Suprapubic skin (tissue), 4 donors: ENCODE data around the gene ABCA8. TPM values are rescaled to one million over a fixed set of nuclear protein-coding genes. Genes with fewer than 3 reads are reported as not detected.
A peak's percentile ranks its signal among the peaks of the same experiment; 100 is the strongest.
"Not testable (repeated sequence)": the region's sequence is repeated elsewhere in the genome, so short reads cannot be mapped to it uniquely, and the experiment has no call there.

Experiments
- DNase-seq, 2 donors: peaks; one replicate each; pipeline ENCODE4 v3.0.0-alpha.2; 2019; ENCODE audit warnings: low spot score in 2 of 2
- H3K27ac ChIP-seq: fragments of 200-600 bp; sonication (generic); one replicate; pipeline ENCODE4 v1.5.1; 2019
- H3K27me3 ChIP-seq: fragments of 200-600 bp; sonication (generic); one replicate; pipeline ENCODE4 v1.5.1; 2019
- H3K36me3 ChIP-seq: fragments of 200-600 bp; sonication (generic); one replicate; pipeline ENCODE4 v1.5.1; 2019
- H3K4me1 ChIP-seq: fragments of 200-600 bp; sonication (generic); one replicate; pipeline ENCODE4 v1.5.1; 2019
- H3K4me3 ChIP-seq: fragments of 200-600 bp; sonication (generic); one replicate; pipeline ENCODE4 v1.5.1; 2019; ENCODE audit warnings: mild to moderate bottlenecking
- H3K9me3 ChIP-seq: fragments of 200-600 bp; sonication (generic); one replicate; pipeline ENCODE4 v1.5.1; 2019
- EP300 ChIP-seq: sonication (generic); formaldehyde crosslinking; IDR thresholded peaks from one replicate; pipeline ENCODE4 v1.6.1; 2017; ENCODE audit warnings: antibody characterized with exemption
- POLR2A ChIP-seq, 2 donors: fragments of 450-650 bp; IDR thresholded peaks; one replicate each; pipeline ENCODE4 v1.6.1; 2017; ENCODE audit warnings: antibody characterized with exemption in 2 of 2, mild to moderate bottlenecking in 2 of 2, moderate library complexity in 2 of 2
- POLR2AphosphoS5 ChIP-seq, 3 donors: sonication (generic); formaldehyde crosslinking; IDR thresholded peaks; one replicate each; pipeline ENCODE4 v1.6.1; 2017; ENCODE audit warnings: antibody characterized with exemption in 3 of 3
- WGBS: methylation state at CpG from one replicate; pipeline ENCODE4 v1.1.5; 2018; 5-methylcytosine and 5-hydroxymethylcytosine counted together
- total RNA-seq, 4 donors: library from RNA; depleted of rRNA; stranded (reverse); fragments of >200 nt; gene quantifications; one replicate each; pipeline ENCODE4 v1.1.0, GENCODE V29; 2016
- TF ChIP-seq, protein P1 (sequence below), 2 donors: fragments of 200-600 bp in 1 of 2; fragments of 450-650 bp in 1 of 2; sonication (generic) in 1 of 2; IDR thresholded peaks; one replicate each; pipeline ENCODE4 v1.5.1; 2016 to 2019; ENCODE audit warnings: antibody characterized with exemption in 2 of 2, mild to moderate bottlenecking in 1 of 2, moderate library complexity in 1 of 2

ABCA8 gene
- 10 to 100 TPM in 1 of 4 donors, 1 to 10 TPM in 3; 5.5 to 16.7 (median 8.4) TPM for total RNA-seq

- peak within 1 kb of the TSS; percentile 30 for H3K27ac ChIP-seq
- H3K4me3 ChIP-seq, result peak within 1 kb of the TSS; percentile 33
- TF ChIP-seq, protein P1, sequence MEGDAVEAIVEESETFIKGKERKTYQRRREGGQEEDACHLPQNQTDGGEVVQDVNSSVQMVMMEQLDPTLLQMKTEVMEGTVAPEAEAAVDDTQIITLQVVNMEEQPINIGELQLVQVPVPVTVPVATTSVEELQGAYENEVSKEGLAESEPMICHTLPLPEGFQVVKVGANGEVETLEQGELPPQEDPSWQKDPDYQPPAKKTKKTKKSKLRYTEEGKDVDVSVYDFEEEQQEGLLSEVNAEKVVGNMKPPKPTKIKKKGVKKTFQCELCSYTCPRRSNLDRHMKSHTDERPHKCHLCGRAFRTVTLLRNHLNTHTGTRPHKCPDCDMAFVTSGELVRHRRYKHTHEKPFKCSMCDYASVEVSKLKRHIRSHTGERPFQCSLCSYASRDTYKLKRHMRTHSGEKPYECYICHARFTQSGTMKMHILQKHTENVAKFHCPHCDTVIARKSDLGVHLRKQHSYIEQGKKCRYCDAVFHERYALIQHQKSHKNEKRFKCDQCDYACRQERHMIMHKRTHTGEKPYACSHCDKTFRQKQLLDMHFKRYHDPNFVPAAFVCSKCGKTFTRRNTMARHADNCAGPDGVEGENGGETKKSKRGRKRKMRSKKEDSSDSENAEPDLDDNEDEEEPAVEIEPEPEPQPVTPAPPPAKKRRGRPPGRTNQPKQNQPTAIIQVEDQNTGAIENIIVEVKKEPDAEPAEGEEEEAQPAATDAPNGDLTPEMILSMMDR (IDR thresholded peaks at IDR 0.05), result no peak
- TF ChIP-seq POLR2AphosphoS5 (IDR thresholded peaks at IDR 0.05), result no peak
- no peak for TF ChIP-seq POLR2A (IDR thresholded peaks at IDR 0.05)
- TF ChIP-seq EP300, result no peak
- 33% methylated on average over 4 of the region's 4 CpGs for WGBS
- H3K9me3 ChIP-seq, result no peaks in the 10 kb centered on the region
- no peaks in the 10 kb centered on the region for H3K27me3 ChIP-seq
- peaks cover 3% of the 10 kb centered on the region for H3K4me1 ChIP-seq
- no peak for DNase-seq
- H3K36me3 ChIP-seq, result no peaks in the 10 kb centered on the region
Observed at GRCh38 chr17:68955181-68955841, at the start of gene ABCA8. Gene ABCA8, minus strand, starts transcription at chr17:68955392. Its CDS starts 13,358 bp downstream, at chr17:68942034.

- H3K4me1 ChIP-seq, H3K27me3 ChIP-seq, H3K27ac ChIP-seq, H3K9me3 ChIP-seq, H3K4me3 ChIP-seq, DNase-seq: not testable (repeated sequence)
- 93% methylated on average over 27 of the region's 27 CpGs for WGBS
- peaks cover 11% of the 10 kb centered on the region for H3K36me3 ChIP-seq
Observed at GRCh38 chr17:69004759-69005158, 49.6 kb upstream of the ABCA8 start.

DNA sequence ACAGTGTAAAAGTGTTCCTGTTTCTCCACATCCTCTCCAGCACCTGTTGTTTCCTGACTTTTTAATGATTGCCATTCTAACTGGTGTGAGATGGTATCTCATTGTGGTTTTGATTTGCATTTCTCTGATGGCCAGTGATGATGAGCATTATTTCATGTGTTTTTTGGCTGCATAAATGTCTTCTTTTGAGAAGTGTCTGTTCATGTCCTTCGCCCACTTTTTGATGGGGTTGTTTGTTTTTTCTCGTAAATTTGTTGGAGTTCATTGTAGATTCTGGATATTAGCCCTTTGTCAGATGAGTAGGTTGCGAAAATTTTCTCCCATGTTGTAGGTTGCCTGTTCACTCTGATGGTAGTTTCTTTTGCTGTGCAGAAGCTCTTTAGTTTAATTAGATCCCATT lies 44.6 kb upstream of the ABCA8 start:
- not testable (repeated sequence) for H3K27ac ChIP-seq, H3K4me3 ChIP-seq, H3K9me3 ChIP-seq, DNase-seq, H3K36me3 ChIP-seq, H3K27me3 ChIP-seq, H3K4me1 ChIP-seq
- WGBS, result 100% methylated on average over 3 of the region's 3 CpGs

- H3K27ac ChIP-seq, result no peak overlapping the region
- WGBS, result 39% methylated on average over 4 of the region's 4 CpGs
Observed at GRCh38 chr17:68993112-68993511, 37.9 kb upstream of the ABCA8 start.

DNA sequence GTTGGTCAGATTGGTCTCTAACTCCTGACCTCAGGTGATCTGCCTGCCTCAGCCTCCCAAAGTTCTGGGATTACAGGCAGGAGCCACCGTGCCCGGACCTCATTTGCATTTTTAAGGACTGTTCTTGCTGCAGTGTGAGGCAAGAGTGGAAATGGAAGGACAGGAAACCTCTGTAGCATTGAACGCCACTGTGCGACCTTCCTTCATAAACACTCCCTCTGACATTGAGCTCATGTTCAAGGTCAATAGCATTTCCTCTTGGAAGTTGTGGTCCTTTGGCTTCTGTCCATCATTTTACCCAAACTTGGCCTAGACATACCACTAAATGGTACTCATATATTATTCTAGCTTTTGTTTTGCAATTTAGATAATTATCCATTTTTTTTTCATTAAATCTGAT lies 32.8 kb upstream of the ABCA8 start:
- WGBS, result 93% methylated on average over 4 of the region's 4 CpGs
- Histone ChIP-seq H3K27me3 (no peaks in the 10 kb centered on the region), H3K27ac (no peak overlapping the region), H3K4me1 (no peaks in the 10 kb centered on the region), H3K9me3 (no peaks in the 10 kb centered on the region), H3K4me3 (no peak overlapping the region), H3K36me3 (peaks cover 26% of the 10 kb centered on the region)
- no peak for DNase-seq
- TF ChIP-seq POLR2AphosphoS5 (IDR thresholded peaks at IDR 0.05), result no peak
- TF ChIP-seq POLR2A (IDR thresholded peaks at IDR 0.05), result no peak
- no peak for TF ChIP-seq EP300
- TF ChIP-seq, protein P1 (IDR thresholded peaks at IDR 0.05), result no peak

More at GRCh38 chr17:68993112-68993511, 37.9 kb upstream of the ABCA8 start:
- peaks cover 15% of the 10 kb centered on the region for H3K36me3 ChIP-seq
- no peak for TF ChIP-seq POLR2AphosphoS5 (IDR thresholded peaks at IDR 0.05)
- H3K27me3 ChIP-seq, result no peaks in the 10 kb centered on the region
- no peaks in the 10 kb centered on the region for H3K4me1 ChIP-seq
- no peak for DNase-seq
- no peaks in the 10 kb centered on the region for H3K9me3 ChIP-seq
- no peak overlapping the region for H3K4me3 ChIP-seq

- H3K9me3 ChIP-seq, result no peaks in the 10 kb centered on the region
- peaks cover 4% of the 10 kb centered on the region for H3K4me1 ChIP-seq
- H3K27ac ChIP-seq, result no peak overlapping the region
- no peaks in the 10 kb centered on the region for H3K27me3 ChIP-seq
- no peak overlapping the region for H3K4me3 ChIP-seq
- TF ChIP-seq POLR2AphosphoS5 (IDR thresholded peaks at IDR 0.05) (no peak), EP300 (no peak), POLR2A (IDR thresholded peaks at IDR 0.05) (no peak)
- TF ChIP-seq, protein P1 (IDR thresholded peaks at IDR 0.05), result no peak
- WGBS, result 21% methylated on average over 2 of the region's 2 CpGs
- H3K36me3 ChIP-seq, result peaks cover 17% of the 10 kb centered on the region
- DNase-seq, result no peak
Observed at GRCh38 chr17:68981288-68981687, 26.1 kb upstream of the ABCA8 start.
